HepG2 (cell line): ENCODE results near the gene CYTH2. TPM values are rescaled to one million over a fixed set of nuclear protein-coding genes. Genes with fewer than 3 reads are reported as not detected.

Experiments used
- ATAC-seq: fragments of 200-7000 bp; cut with Tn5 transposase; 3 replicates; pipeline ENCODE4 v1.9.1; 2020; ENCODE audit warnings: mild to moderate bottlenecking, moderate library complexity
- BruUV-seq: library from RNA; stranded (reverse); fragments of 400-500 nt; replicated peaks from 2 replicates; lab custom pipeline; 2021; lab: Mats Ljungman, UMichigan
- CTCF ChIA-PET: fragments of 300-600 bp; formaldehyde crosslinking; extraction: SDS; loops from one replicate; lab custom pipeline; 2021; ENCODE audit warnings: low total read pairs, inconsistent platforms, low intra/inter-chr PET ratio; lab: Yijun Ruan, JAX
- POLR2A ChIA-PET: fragments of 350-600 bp; sonication (Branson Sonifier 250); formaldehyde crosslinking; loops from one replicate; lab custom pipeline; 2020; ENCODE audit warnings: antibody characterized with exemption, inconsistent platforms; lab: Yijun Ruan, JAX
- DNase-seq: peaks from one replicate; pipeline ENCODE4 v3.0.0-alpha.2; 2015; ENCODE audit warnings: low spot score
- FAIRE-seq: peaks from 3 replicates; lab custom pipeline; 2011; peaks lifted over from hg19 to GRCh38; lab: Jason Lieb, UNC
- H2AFZ ChIP-seq: one replicate; pipeline ENCODE4 v1.6.1; 2011; ENCODE audit warnings: low read length, inconsistent platforms
- H3K27ac ChIP-seq: fragments of 300-600 bp; 3 replicates; pipeline ENCODE4 v1.8.0; 2011; ENCODE audit warnings: mixed run types, mild to moderate bottlenecking, mixed read lengths, low read length, inconsistent platforms; ENCODE audit not compliant: insufficient read depth; ENCODE audit errors: extremely low read length
- H3K27me3 ChIP-seq, 2 experiments: fragments of 200-600 bp in 1 of 2; 2 replicates in 1 of 2; 3 replicates in 1 of 2; pipeline versions ENCODE4 v1.6.0 to v1.8.0; 2011; ENCODE audit warnings: low read length in 2 of 2, mild to moderate bottlenecking in 2 of 2, moderate library complexity in 2 of 2, inconsistent platforms in 1 of 2; ENCODE audit not compliant: insufficient read depth in 2 of 2, control insufficient read depth in 1 of 2
- H3K36me3 ChIP-seq, 2 experiments: fragments of 200-600 bp in 1 of 2; replicated peaks in 1 of 2; 2 replicates in 1 of 2; 3 replicates in 1 of 2; pipeline versions ENCODE4 v1.5.1 to v1.8.0; 2011; ENCODE audit warnings: low read length in 2 of 2, inconsistent platforms in 1 of 2; ENCODE audit not compliant: insufficient read depth in 2 of 2, control insufficient read depth in 1 of 2
- H3K4me1 ChIP-seq: 2 replicates; pipeline ENCODE4 v1.5.1; 2012; ENCODE audit warnings: low read length, inconsistent platforms; ENCODE audit not compliant: insufficient read depth
- H3K4me2 ChIP-seq: 2 replicates; pipeline ENCODE4 v1.6.0; 2011; ENCODE audit warnings: low read depth, low read length, inconsistent platforms
- H3K4me3 ChIP-seq, 3 experiments: fragments of 200-600 bp in 1 of 3; sonication (generic), shearing (Covaris generic) in 1 of 3; replicated peaks in 1 of 3; 2 replicates each; pipeline ENCODE4 v1.5.1; 2011 to 2016; ENCODE audit warnings: low read length in 3 of 3, inconsistent platforms in 2 of 3, low read depth in 2 of 3, mild to moderate bottlenecking in 2 of 3, control low read depth in 1 of 3, mixed read lengths in 1 of 3; ENCODE audit not compliant: insufficient read depth in 1 of 3
- H3K79me2 ChIP-seq: one replicate; pipeline ENCODE4 v1.6.1; 2011; ENCODE audit warnings: low read length, inconsistent platforms; ENCODE audit not compliant: insufficient read depth
- H3K9ac ChIP-seq: 2 replicates; pipeline ENCODE4 v1.6.0; 2011; ENCODE audit warnings: mild to moderate bottlenecking, low read depth, low read length, inconsistent platforms; ENCODE audit not compliant: insufficient read depth
- H3K9me3 ChIP-seq: 2 replicates; pipeline ENCODE4 v1.5.1; 2012; ENCODE audit warnings: mild to moderate bottlenecking, low read length
- H4K20me1 ChIP-seq: 2 replicates; pipeline ENCODE4 v1.6.0; 2011; ENCODE audit warnings: inconsistent platforms, mild to moderate bottlenecking, low read length, moderate library complexity; ENCODE audit not compliant: insufficient read depth
- ADNP ChIP-seq: sonication (generic); formaldehyde crosslinking; IDR thresholded peaks from 2 replicates; pipeline ENCODE4 v1.4.0; 2020; ENCODE audit warnings: missing genetic modification reagents
- ELK4 ChIP-seq: sonication (generic); formaldehyde crosslinking; IDR thresholded peaks from 2 replicates; pipeline ENCODE4 v1.9.0; 2021; ENCODE audit warnings: missing genetic modification reagents, borderline replicate concordance
- KLF16 ChIP-seq, 2 experiments: sonication (generic) in 1 of 2; formaldehyde crosslinking in 1 of 2; IDR thresholded peaks; 2 replicates each; pipeline versions ENCODE4 v1.6.1 to v1.8.0; 2016 to 2023; ENCODE audit warnings: missing genetic modification reagents in 2 of 2, missing compliant biosample characterization in 1 of 2
- NR2C2 ChIP-seq: sonication (generic); formaldehyde crosslinking; IDR thresholded peaks from 2 replicates; pipeline ENCODE4 v1.4.0; 2020; ENCODE audit warnings: missing genetic modification reagents, mild to moderate bottlenecking, moderate library complexity, borderline replicate concordance
- NR2F2 ChIP-seq: IDR thresholded peaks from 2 replicates; pipeline ENCODE4 v1.6.1; 2012; ENCODE audit warnings: low read depth, inconsistent platforms, borderline replicate concordance
- TFDP2 ChIP-seq: sonication (generic); formaldehyde crosslinking; IDR thresholded peaks from 2 replicates; pipeline ENCODE4 v1.4.0; 2020; ENCODE audit warnings: missing genetic modification reagents
- ZBTB8A ChIP-seq: sonication (generic); formaldehyde crosslinking; IDR thresholded peaks from 2 replicates; pipeline ENCODE4 v1.4.0; 2020; ENCODE audit warnings: mild to moderate bottlenecking, low read depth, missing genetic modification reagents, borderline replicate concordance
- ZNF333 ChIP-seq: sonication (generic); formaldehyde crosslinking; IDR thresholded peaks from 2 replicates; pipeline ENCODE4 v1.4.0; 2020; ENCODE audit warnings: mild to moderate bottlenecking, missing genetic modification reagents, borderline replicate concordance
- ZNF501 ChIP-seq: sonication (generic); formaldehyde crosslinking; IDR thresholded peaks from 2 replicates; pipeline ENCODE4 v1.5.1; 2020; ENCODE audit warnings: mild to moderate bottlenecking, moderate library complexity, missing genetic modification reagents
- ZNF589 ChIP-seq: sonication (generic); formaldehyde crosslinking; conservative IDR thresholded peaks from 2 replicates; pipeline ENCODE4 v1.8.0; 2022; ENCODE audit warnings: mild to moderate bottlenecking, moderate library complexity, missing genetic modification reagents
- ZNF607 ChIP-seq: sonication (generic); formaldehyde crosslinking; IDR thresholded peaks from 2 replicates; pipeline ENCODE4 v1.5.1; 2020; ENCODE audit warnings: missing genetic modification reagents, mild to moderate bottlenecking, borderline replicate concordance
- ZNF646 ChIP-seq: sonication (generic); formaldehyde crosslinking; IDR thresholded peaks from 2 replicates; pipeline ENCODE4 v1.9.0; 2021; ENCODE audit warnings: mild to moderate bottlenecking, missing genetic modification reagents
- ZNF790 ChIP-seq: sonication (generic); formaldehyde crosslinking; IDR thresholded peaks from 2 replicates; pipeline ENCODE4 v1.8.0; 2022; ENCODE audit warnings: missing genetic modification reagents, mild to moderate bottlenecking, borderline replicate concordance
- WGBS: methylation state at CpG from one replicate; pipeline ENCODE4 v1.1.6; 2017; ENCODE audit warnings: low lambda C conversion rate; 5-methylcytosine and 5-hydroxymethylcytosine counted together
- in situ Hi-C: cut with HindIII; loops from 2 replicates; pipeline ENCODE4 v1.10.0; 2017; ENCODE audit warnings: low pct_unique_long_range_greater_than_20kb; ENCODE audit not compliant: extremely low pct_ligation_motif_present
- intact Hi-C: fragments of 100-400 bp; cut with micrococcal nuclease; formaldehyde crosslinking; loops from one replicate; pipeline ENCODE4 v1.10.0; 2022; ENCODE audit not compliant: unreplicated experiment
- polyA plus RNA-seq, 8 experiments: library from polyadenylated mRNA; depleted of rRNA in 3 of 8; stranded (reverse) in 7 of 8; unstranded in 1 of 8; fragments of >200 nt; fragmentation: Illumina TruSeq in 4 of 8; extraction: Trizol in 4 of 8; gene quantifications; 2 replicates each; pipeline versions ENCODE4 v1.2.1 to v1.2.3, GENCODE V29; 2011 to 2016; ENCODE audit warnings: low read depth in 4 of 8, missing spikeins in 1 of 8, mixed read lengths in 1 of 8; ENCODE audit not compliant: insufficient read depth in 1 of 8
- total RNA-seq, 5 experiments: library from RNA; depleted of rRNA; stranded (reverse); fragments of >200 nt; fragmentation: Illumina TruSeq; extraction: Trizol; gene quantifications; 2 replicates each; pipeline ENCODE4 v1.2.3, GENCODE V29; 2016; ENCODE audit warnings: low read depth in 1 of 5

CYTH2 gene
- total and polyA plus RNA-seq, 2 of the 13 experiments (the other 11 are each of a cell fraction or from before 2014, with no cell fraction given), result 16.5 to 39.3 TPM

GRCh38 chr19:48444129-48444935 is 24.8 kb upstream of the CYTH2 start:
- no TSS peak for BruUV-seq
- ChIA-PET POLR2A (interaction anchor here (0.7 to 2.4 kb wide), 5 partner anchors 13 to 175 kb away, joined by 3 to 9 read pairs (median 3); partner anchors contain the start of genes KDELR1, RPL18 and SPHK2), CTCF (interaction anchor here (1.2 to 1.4 kb wide), 3 partner anchors 111 to 140 kb away, joined by 3 to 6 read pairs (median 3); no protein-coding TSS in a partner anchor)
- DNase-seq, result no peak
- peak overlapping the region; percentile 71 for H3K27ac ChIP-seq
- peak overlapping the region; percentile 96 for H3K4me2 ChIP-seq
- H3K4me1 ChIP-seq, result peaks cover 22% of the 10 kb centered on the region
- no peaks in the 10 kb centered on the region for H4K20me1 ChIP-seq
- 28% methylated on average over 34 of the region's 38 CpGs for WGBS
- peak overlapping the region; percentile 77 to 95 (median 80) for H3K4me3 ChIP-seq
- intact Hi-C loops, result loop anchor here (10.0 kb wide), 1 partner anchor 90 kb away; no protein-coding TSS in a partner anchor
- no peak for ATAC-seq
- in situ Hi-C loops, result no loop called here
- peaks cover 3 to 21% of the 10 kb centered on the region in 2 experiments; a peak in 4 of 5 replicates for H3K36me3 ChIP-seq
- no peaks in the 10 kb centered on the region for H3K9me3 ChIP-seq
- H3K27me3 ChIP-seq, result no peaks in the 10 kb centered on the region; a peak in 1 of 5 replicates
- H3K9ac ChIP-seq, result peak overlapping the region; percentile 90
- H3K79me2 ChIP-seq, result peaks cover 17% of the 10 kb centered on the region
- FAIRE-seq, result no peak
- peak overlapping the region; percentile 80 for H2AFZ ChIP-seq
- TF ChIP-seq ADNP (CRISPR knock-in tag), result no peak
- no peak for TF ChIP-seq ZNF333 (CRISPR knock-in tag)
- TF ChIP-seq NR2F2, result peak; percentile 72; the same call in 1 of the 2 replicates
- no peak for TF ChIP-seq ZNF501 (CRISPR knock-in tag)
- TF ChIP-seq ZNF607, result no peak
- no peak for TF ChIP-seq ZNF646 (CRISPR knock-in tag)
- TF ChIP-seq ZNF589 (CRISPR knock-in tag), result no peak
- no peak for TF ChIP-seq ELK4 (CRISPR knock-in tag)
- no peak for TF ChIP-seq ZBTB8A
- no peak for TF ChIP-seq KLF16 (CRISPR knock-in tag; IDR thresholded peaks at IDR 0.05)
- no peak for TF ChIP-seq ZNF790 (CRISPR knock-in tag)
- TF ChIP-seq NR2C2 (CRISPR knock-in tag), result peak; percentile 86
- TF ChIP-seq TFDP2 (CRISPR knock-in tag), result no peak
